GM12878 (cell line): ENCODE data around the gene IP6K3. TPM values are rescaled to one million over a fixed set of nuclear protein-coding genes. Genes with fewer than 3 reads are reported as not detected.

Experiments used
- ATAC-seq: fragments of 200-7000 bp; cut with Tn5 transposase; 3 replicates; pipeline ENCODE4 v1.9.1; 2020; ENCODE audit warnings: mild to moderate bottlenecking, moderate library complexity
- BruUV-seq: library from RNA; stranded (reverse); fragments of 400-500 nt; replicated peaks from 2 replicates; lab custom pipeline; 2021; lab: Mats Ljungman, UMichigan
- CTCF ChIA-PET: fragments of 300-600 bp; sonication (Branson Sonifier 250); formaldehyde crosslinking; extraction: SDS; loops from one replicate; lab custom pipeline; 2021; ENCODE audit warnings: inconsistent platforms; lab: Yijun Ruan, JAX
- POLR2A ChIA-PET: fragments of 350-600 bp; formaldehyde crosslinking; extraction: SDS; loops from one replicate; lab custom pipeline; 2021; ENCODE audit warnings: inconsistent platforms; lab: Charles Lee
- RAD21 ChIA-PET: fragments of 300-600 bp; sonication (Branson Sonifier 250); formaldehyde crosslinking; loops from one replicate; lab custom pipeline; 2023; ENCODE audit warnings: antibody characterized with exemption; ENCODE audit not compliant: unreplicated experiment; lab: Charles Lee
- SMC1A ChIA-PET: fragments of 300-600 bp; sonication (Branson Sonifier 250); formaldehyde crosslinking; loops from one replicate; lab custom pipeline; 2023; ENCODE audit not compliant: unreplicated experiment, uncharacterized antibody; lab: Charles Lee
- DNase-seq: peaks from one replicate; pipeline ENCODE4 v3.0.0-alpha.2; 2011; ENCODE audit warnings: low read depth, low spot score
- FAIRE-seq: peaks from 3 replicates; lab custom pipeline; 2011; peaks lifted over from hg19 to GRCh38; lab: Jason Lieb, UNC
- H2AFZ ChIP-seq: 2 replicates; pipeline ENCODE4 v1.6.0; 2011; ENCODE audit warnings: low read depth, low read length, control low read depth; ENCODE audit not compliant: control insufficient read depth
- H3K27ac ChIP-seq: 2 replicates; pipeline ENCODE4 v1.5.1; 2011; ENCODE audit warnings: control low read depth; ENCODE audit not compliant: control insufficient read depth, insufficient read depth
- H3K27me3 ChIP-seq, 2 experiments: replicated peaks in 1 of 2; 2 replicates each; pipeline versions ENCODE4 v1.6.0 to v1.6.1; 2011; ENCODE audit warnings: low read length in 1 of 2; ENCODE audit not compliant: control insufficient read depth in 2 of 2, insufficient read depth in 2 of 2
- H3K36me3 ChIP-seq, 2 experiments: 2 replicates each; pipeline ENCODE4 v1.5.1; 2011; ENCODE audit warnings: low read length in 1 of 2; ENCODE audit not compliant: control insufficient read depth in 2 of 2, insufficient read depth in 2 of 2
- H3K4me1 ChIP-seq: 2 replicates; pipeline ENCODE4 v1.6.1; 2011; ENCODE audit warnings: mild to moderate bottlenecking, low read length, moderate library complexity, mixed read lengths; ENCODE audit not compliant: control insufficient read depth, insufficient read depth
- H3K4me2 ChIP-seq: 2 replicates; pipeline ENCODE4 v1.6.0; 2011; ENCODE audit warnings: control low read depth; ENCODE audit not compliant: control insufficient read depth, insufficient read depth
- H3K4me3 ChIP-seq: fragments of 200-600 bp; sonication (generic); 2 replicates; pipeline ENCODE4 v1.5.1; 2016
- H3K79me2 ChIP-seq: 2 replicates; pipeline ENCODE4 v1.6.0; 2011; ENCODE audit warnings: low read length; ENCODE audit not compliant: control insufficient read depth, insufficient read depth
- H3K9ac ChIP-seq: 2 replicates; pipeline ENCODE4 v1.8.0; 2011; ENCODE audit warnings: low read length, control low read depth, mixed read lengths; ENCODE audit not compliant: control insufficient read depth, insufficient read depth
- H3K9me3 ChIP-seq: replicated peaks from 3 replicates; pipeline ENCODE4 v1.5.1; 2011; ENCODE audit warnings: mild to moderate bottlenecking, low read length; ENCODE audit not compliant: control insufficient read depth, insufficient read depth
- H4K20me1 ChIP-seq: 2 replicates; pipeline ENCODE4 v1.6.0; 2011; ENCODE audit not compliant: control insufficient read depth, insufficient read depth
- EED ChIP-seq: sonication (generic); IDR thresholded peaks from 2 replicates; pipeline ENCODE4 v1.6.1; 2016; ENCODE audit warnings: antibody characterized with exemption, low read depth
- POLR2A ChIP-seq: IDR thresholded peaks from 2 replicates; pipeline ENCODE4 v1.6.1; 2011; ENCODE audit warnings: low read depth, mild to moderate bottlenecking, low read length
- ZBTB40 ChIP-seq: fragments of 450-650 bp; IDR thresholded peaks from 2 replicates; pipeline ENCODE4 v1.6.1; 2016; ENCODE audit warnings: mild to moderate bottlenecking, moderate library complexity, borderline replicate concordance
- WGBS: methylation state at CpG from one replicate; pipeline ENCODE4 v1.1.6; 2016; ENCODE audit warnings: low lambda C conversion rate; ENCODE audit not compliant: insufficient replicate concordance, insufficient coverage; ENCODE audit errors: missing lambda C conversion rate; 5-methylcytosine and 5-hydroxymethylcytosine counted together
- in situ Hi-C: fragments of 300-500 bp; cut with MboI; formaldehyde crosslinking; loops from 9 replicates; pipeline ENCODE4 v1.14.3; 2018; ENCODE audit warnings: mixed read lengths
- intact Hi-C: fragments of 100-400 bp; cut with micrococcal nuclease; formaldehyde crosslinking; loops from one replicate; pipeline ENCODE4 v1.14.2; 2022; ENCODE audit not compliant: unreplicated experiment
- polyA plus RNA-seq, 11 experiments: library from polyadenylated mRNA; depleted of rRNA in 4 of 11; unstranded in 6 of 11; stranded (reverse) in 5 of 11; fragments of >200 nt; fragmentation: Nextera tagmentation in 4 of 11; fragmentation: Illumina TruSeq in 1 of 11; extraction: Ambion mirVana in 4 of 11; extraction: Trizol in 1 of 11; gene quantifications; 1 replicate in 1 of 11; 2 replicates in 10 of 11; pipeline versions ENCODE4 v1.2.1 to v1.2.3, GENCODE V29; 2011 to 2016; ENCODE audit warnings: inconsistent platforms in 2 of 11, missing spikeins in 2 of 11, low read depth in 1 of 11
- total RNA-seq, 4 experiments: library from RNA; depleted of rRNA in 3 of 4; stranded (reverse); fragments of >200 nt in 3 of 4; fragmentation: Illumina TruSeq in 1 of 4; extraction: Trizol in 1 of 4; gene quantifications; 2 replicates each; pipeline versions ENCODE4 v1.2.1 to v1.2.3, GENCODE V29; 2013 to 2021

IP6K3 gene
- total and polyA plus RNA-seq, 10 of the 15 experiments (the other 5 are each of a cell fraction or from before 2014, with no cell fraction given): 0.02 to 0.15 (median 0.09) TPM; not detected in 7

GRCh38 chr6:33772082-33772830 lies 25.6 kb upstream of the IP6K3 start:
- H3K4me2 ChIP-seq: no peak overlapping the region
- no peak for FAIRE-seq
- H3K36me3 ChIP-seq: peaks cover 7 to 14% of the 10 kb centered on the region in 2 experiments
- ChIA-PET RAD21 (interaction anchor here (0.6 to 4.6 kb wide), 9 partner anchors 14 to 391 kb away, joined by 3 to 25 read pairs (median 4); partner anchors contain the start of gene UQCC2), POLR2A (interaction anchor here (1.4 kb wide), 1 partner anchor 255 kb away, joined by 3 read pairs; no protein-coding TSS in a partner anchor), CTCF (interaction anchor here (0.5 to 5.9 kb wide), 13 partner anchors 7 to 524 kb away, joined by 3 to 40 read pairs (median 7); partner anchors contain the start of gene UQCC2), SMC1A (interaction anchor here (0.8 to 2.6 kb wide), 5 partner anchors 15 to 255 kb away, joined by 3 to 9 read pairs (median 4); partner anchors contain the start of gene UQCC2)
- no peak for DNase-seq
- H2AFZ ChIP-seq: no peak overlapping the region
- no TSS peak for BruUV-seq
- in situ Hi-C loops (no loop called here), intact Hi-C loops (no loop called here)
- H3K4me3 ChIP-seq: no peak overlapping the region
- 85% methylated on average over 24 of the region's 24 CpGs for WGBS
- no peak overlapping the region for H3K9ac ChIP-seq
- H3K4me1 ChIP-seq: no peaks in the 10 kb centered on the region; the same call in 1 of the 2 replicates
- no peaks in the 10 kb centered on the region for H3K9me3 ChIP-seq
- H3K79me2 ChIP-seq: no peaks in the 10 kb centered on the region
- H3K27ac ChIP-seq: no peak overlapping the region
- no peaks in the 10 kb centered on the region; a peak in 1 of 4 replicates for H3K27me3 ChIP-seq
- ATAC-seq: peak; percentile 15
- no peaks in the 10 kb centered on the region for H4K20me1 ChIP-seq
- TF ChIP-seq ZBTB40: no peak
- no peak for TF ChIP-seq EED
- 0 out of 2 replicates have a peak, but pooled peaks have one; percentile 0 for TF ChIP-seq POLR2A
